Activated CD4-positive, alpha-beta T cell treated with anti-CD3 and anti-CD28 coated beads for 4 hours (primary cell): ENCODE results near the gene CCDC107.

ENCODE experiments used
- DNase-seq, 2 donors: peaks; one replicate each; pipeline ENCODE4 v3.0.0-alpha.2; 2020

The CCDC107 gene

GRCh38 chr9:35662437-35662836 lies 4.3 kb downstream of the CCDC107 start:
- DNase-seq = no peak

GRCh38 chr9:35664531-35665470 lies 6.7 kb downstream of the CCDC107 start, which contains the start of gene ARHGEF39:
Gene ARHGEF39, minus strand, starts transcription at chr9:35665195. Its CDS starts 26 bp downstream, at chr9:35665169.
- peak; percentile 39 to 57 for DNase-seq

GRCh38 chr9:35665471-35665818 lies 7.4 kb downstream of the CCDC107 start:
- DNase-seq = no peak

DNA sequence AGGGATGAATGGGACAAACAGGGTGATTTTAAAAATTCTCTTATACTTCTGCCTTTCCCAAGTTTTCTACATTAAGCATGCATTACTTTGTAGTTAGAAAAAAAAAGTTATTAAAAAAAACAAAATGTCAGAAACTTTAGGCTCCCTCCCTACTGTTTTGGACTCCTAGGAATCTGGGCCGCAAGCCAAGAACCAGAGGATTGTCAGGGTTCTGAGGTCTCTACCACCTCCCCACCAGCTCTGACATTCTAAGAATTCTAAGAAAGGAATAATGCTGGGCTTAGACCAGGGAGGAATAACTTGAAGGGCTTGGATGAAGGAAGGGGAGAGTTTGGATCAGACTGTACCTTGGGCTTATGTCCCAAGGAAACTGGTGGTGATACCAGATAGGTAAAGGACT lies 8.0 kb downstream of the CCDC107 start:
- DNase-seq = no peak

DNA sequence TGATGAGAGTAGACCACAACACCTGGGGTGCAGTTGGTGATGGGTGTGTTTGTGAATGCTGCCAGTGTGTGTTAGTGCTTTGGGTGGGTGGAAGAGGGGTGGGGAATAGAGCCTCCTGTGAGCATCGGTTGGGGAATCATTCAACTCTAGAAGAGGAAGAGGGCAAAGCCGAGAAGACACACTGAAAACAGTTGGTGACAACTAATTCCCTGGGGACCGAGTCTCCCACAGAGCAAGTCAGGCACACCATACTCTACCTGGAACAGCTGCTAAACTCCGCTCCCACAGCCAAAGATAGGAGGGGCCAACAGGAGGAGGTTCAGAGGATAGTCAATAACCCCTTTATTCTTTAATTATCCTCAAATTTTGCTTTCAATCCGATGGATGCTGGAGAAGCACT lies 8.5 kb downstream of the CCDC107 start:
- DNase-seq = no peak

DNA sequence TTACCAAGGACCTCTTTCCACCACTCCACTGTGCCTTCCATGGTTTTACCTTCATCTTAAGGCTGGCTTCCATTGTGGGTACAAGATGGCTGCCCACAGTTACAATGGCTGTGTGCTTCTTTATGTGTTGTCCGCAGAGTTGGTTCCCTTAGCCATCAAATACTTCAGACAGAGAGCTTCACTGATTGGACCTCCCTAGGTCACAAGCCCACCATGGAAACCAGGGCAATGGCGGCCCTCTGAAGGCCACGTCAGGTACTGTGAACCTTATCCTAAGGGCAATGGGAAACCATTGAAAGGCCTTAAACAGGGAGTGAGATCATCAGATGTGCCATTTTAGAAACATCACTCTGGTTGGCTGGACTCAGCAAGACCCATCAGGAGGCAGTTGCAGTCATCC lies 9.8 kb downstream of the CCDC107 start:
- DNase-seq = no peak

- no peak for DNase-seq
These were observed 11.4 kb downstream of the CCDC107 start for GRCh38 chr9:35669331-35670145.

- no peak for DNase-seq
These were observed 15.3 kb downstream of the CCDC107 start, which contains the start of gene CA9 for GRCh38 chr9:35673132-35674024. Gene CA9, plus strand, starts transcription at chr9:35673928. Its CDS starts 32 bp downstream, at chr9:35673960.

DNA sequence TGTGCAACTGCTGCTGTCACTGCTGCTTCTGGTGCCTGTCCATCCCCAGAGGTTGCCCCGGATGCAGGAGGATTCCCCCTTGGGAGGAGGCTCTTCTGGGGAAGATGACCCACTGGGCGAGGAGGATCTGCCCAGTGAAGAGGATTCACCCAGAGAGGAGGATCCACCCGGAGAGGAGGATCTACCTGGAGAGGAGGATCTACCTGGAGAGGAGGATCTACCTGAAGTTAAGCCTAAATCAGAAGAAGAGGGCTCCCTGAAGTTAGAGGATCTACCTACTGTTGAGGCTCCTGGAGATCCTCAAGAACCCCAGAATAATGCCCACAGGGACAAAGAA lies 15.9 kb downstream of the CCDC107 start:
- no peak for DNase-seq

DNA sequence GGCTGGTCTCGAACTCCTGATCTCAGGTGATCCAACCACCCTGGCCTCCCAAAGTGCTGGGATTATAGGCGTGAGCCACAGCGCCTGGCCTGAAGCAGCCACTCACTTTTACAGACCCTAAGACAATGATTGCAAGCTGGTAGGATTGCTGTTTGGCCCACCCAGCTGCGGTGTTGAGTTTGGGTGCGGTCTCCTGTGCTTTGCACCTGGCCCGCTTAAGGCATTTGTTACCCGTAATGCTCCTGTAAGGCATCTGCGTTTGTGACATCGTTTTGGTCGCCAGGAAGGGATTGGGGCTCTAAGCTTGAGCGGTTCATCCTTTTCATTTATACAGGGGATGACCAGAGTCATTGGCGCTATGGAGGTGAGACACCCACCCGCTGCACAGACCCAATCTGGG lies 17.1 kb downstream of the CCDC107 start:
- DNase-seq = no peak

- DNase-seq = no peak
These were observed 17.8 kb downstream of the CCDC107 start for GRCh38 chr9:35675732-35676392.

GRCh38 chr9:35679091-35679490 lies 21.0 kb downstream of the CCDC107 start:
- DNase-seq = no peak

- DNase-seq = no peak
These were observed 21.8 kb downstream of the CCDC107 start for GRCh38 chr9:35679766-35680330.

DNA sequence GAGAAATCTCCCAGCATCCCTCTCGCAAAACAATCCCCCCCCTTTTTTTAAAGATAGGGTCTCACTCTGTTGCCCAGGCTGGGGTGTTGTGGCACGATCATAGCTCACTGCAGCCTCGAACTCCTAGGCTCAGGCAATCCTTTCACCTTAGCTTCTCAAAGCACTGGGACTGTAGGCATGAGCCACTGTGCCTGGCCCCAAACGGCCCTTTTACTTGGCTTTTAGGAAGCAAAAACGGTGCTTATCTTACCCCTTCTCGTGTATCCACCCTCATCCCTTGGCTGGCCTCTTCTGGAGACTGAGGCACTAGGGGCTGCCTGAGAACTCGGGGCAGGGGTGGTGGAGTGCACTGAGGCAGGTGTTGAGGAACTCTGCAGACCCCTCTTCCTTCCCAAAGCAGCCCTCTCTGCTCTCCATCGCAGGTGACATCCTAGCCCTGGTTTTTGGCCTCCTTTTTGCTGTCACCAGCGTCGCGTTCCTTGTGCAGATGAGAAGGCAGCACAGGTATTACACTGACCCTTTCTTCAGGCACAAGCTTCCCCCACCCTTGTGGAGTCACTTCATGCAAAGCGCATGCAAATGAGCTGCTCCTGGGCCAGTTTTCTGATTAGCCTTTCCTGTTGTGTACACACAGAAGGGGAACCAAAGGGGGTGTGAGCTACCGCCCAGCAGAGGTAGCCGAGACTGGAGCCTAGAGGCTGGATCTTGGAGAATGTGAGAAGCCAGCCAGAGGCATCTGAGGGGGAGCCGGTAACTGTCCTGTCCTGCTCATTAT lies 22.4 kb downstream of the CCDC107 start:
- DNase-seq = no peak

GRCh38 chr9:35681341-35682002 lies 23.4 kb downstream of the CCDC107 start:
- no peak for DNase-seq

DNA sequence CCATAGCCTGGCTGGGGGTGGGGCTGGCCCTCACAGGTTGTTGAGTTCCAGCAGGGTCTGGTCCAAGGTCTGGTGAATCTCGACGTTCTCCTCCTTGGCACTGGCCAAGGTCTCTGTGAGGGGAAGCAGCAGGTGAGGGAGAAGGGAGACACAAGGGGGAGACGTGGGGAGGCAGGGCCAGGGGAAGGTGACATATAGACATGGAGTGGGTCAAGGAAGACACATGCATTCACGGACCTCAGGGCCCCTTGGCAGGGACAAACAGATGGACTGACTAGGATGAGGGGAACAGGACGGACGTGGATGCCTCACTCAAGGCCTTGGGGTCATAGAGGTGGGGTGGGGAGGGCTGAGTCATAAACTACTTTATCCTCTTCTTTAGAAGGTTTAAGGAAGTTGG lies 24.0 kb downstream of the CCDC107 start:
- no peak for DNase-seq

- no peak for DNase-seq
These were observed 24.6 kb downstream of the CCDC107 start for GRCh38 chr9:35682520-35683315.

DNA sequence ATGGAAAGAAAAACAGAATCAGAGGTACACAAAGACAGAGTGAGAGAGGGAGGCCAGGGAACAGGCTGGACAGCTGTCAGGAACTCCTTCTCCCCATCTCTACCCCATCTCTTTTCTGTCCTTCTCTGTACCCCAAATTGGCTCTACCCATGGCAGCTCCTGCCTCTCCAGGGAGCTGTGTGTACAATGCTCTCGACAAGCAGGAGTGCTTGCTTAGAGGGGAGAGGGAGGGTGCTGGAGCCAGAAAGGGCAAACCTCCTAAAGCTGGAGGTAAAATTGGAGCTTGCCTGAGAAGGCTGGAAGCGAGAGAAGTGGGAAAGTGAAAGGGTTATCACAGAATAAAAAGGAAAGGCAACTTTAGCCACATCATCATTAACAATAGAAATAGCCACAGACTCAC lies 25.2 kb downstream of the CCDC107 start:
- no peak for DNase-seq

GRCh38 chr9:35684921-35685320 lies 26.8 kb downstream of the CCDC107 start:
- DNase-seq = no peak

DNA sequence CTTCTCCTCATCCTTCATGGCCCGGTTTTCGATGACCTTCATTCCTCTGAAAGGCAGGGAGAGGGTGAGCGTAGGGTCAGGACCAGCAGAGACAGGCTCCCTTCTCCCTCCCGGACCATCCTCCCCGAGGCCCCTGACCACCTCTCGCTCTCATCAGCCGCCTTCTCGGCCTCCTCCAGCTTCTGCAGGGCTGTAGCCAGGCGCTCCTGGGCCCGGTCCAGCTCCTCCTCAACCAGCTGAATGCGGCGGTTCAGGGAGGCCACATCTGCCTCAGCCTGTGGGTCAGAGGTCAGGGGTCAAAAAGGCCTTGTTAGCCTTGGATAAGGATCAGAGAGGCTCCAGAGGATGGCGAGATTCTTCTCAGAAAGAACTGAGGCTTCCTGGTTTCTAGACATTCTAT lies 27.4 kb downstream of the CCDC107 start:
- DNase-seq = no peak
